HG03103 (cell line): Measurements from ENCODE around the gene FOSL1.

Experiments used
- ATAC-seq: cut with Tn5 transposase; IDR thresholded peaks from one replicate; pipeline ENCODE4 v1.9.1; 2021; ENCODE audit warnings: low read depth; ENCODE audit not compliant: unreplicated experiment

The FOSL1 gene

GRCh38 chr11:65920372-65920802, 20.2 kb upstream of the FOSL1 start:
- no peak for ATAC-seq

- ATAC-seq: peak; percentile 23
These were observed 19.6 kb upstream of the FOSL1 start for GRCh38 chr11:65919573-65920371.

- ATAC-seq: peak; percentile 80
These were observed 19.0 kb upstream of the FOSL1 start, which contains the start of gene DRAP1 for GRCh38 chr11:65919141-65919572. TSS of gene DRAP1 (plus strand) at chr11:65919426. CDS start at chr11:65919502, 76 bp downstream.

- ATAC-seq: peak; percentile 51
These were observed 18.3 kb upstream of the FOSL1 start, which contains the start of gene C11orf68 for GRCh38 chr11:65918211-65919140. TSS of gene C11orf68 (minus strand) at chr11:65919062. CDS start at chr11:65919031, 31 bp downstream.

- no peak for ATAC-seq
These were observed 17.4 kb upstream of the FOSL1 start for GRCh38 chr11:65917434-65918210.

- no peak for ATAC-seq
These were observed 16.9 kb upstream of the FOSL1 start for GRCh38 chr11:65917077-65917433.

GRCh38 chr11:65916391-65916790, 16.2 kb upstream of the FOSL1 start:
- no peak for ATAC-seq

- no peak for ATAC-seq
These were observed 15.6 kb upstream of the FOSL1 start for GRCh38 chr11:65915821-65916251.

GRCh38 chr11:65915101-65915820, 15.1 kb upstream of the FOSL1 start:
- no peak for ATAC-seq

GRCh38 chr11:65912845-65913244, 12.7 kb upstream of the FOSL1 start:
- ATAC-seq: no peak

- no peak for ATAC-seq
These were observed 11.7 kb upstream of the FOSL1 start for GRCh38 chr11:65911682-65912568.

- no peak for ATAC-seq
These were observed 7.7 kb upstream of the FOSL1 start for GRCh38 chr11:65907878-65908277.

- ATAC-seq: no peak
These were observed 6.4 kb upstream of the FOSL1 start for GRCh38 chr11:65906602-65907001.

GRCh38 chr11:65903715-65904114, 3.5 kb upstream of the FOSL1 start:
- no peak for ATAC-seq

- ATAC-seq: no peak
These were observed 2.9 kb upstream of the FOSL1 start for GRCh38 chr11:65903068-65903481.

- ATAC-seq: no peak
These were observed 652 bp upstream of the FOSL1 start for GRCh38 chr11:65900899-65901180.

- no peak for ATAC-seq
These were observed 648 bp downstream of the FOSL1 start for GRCh38 chr11:65899356-65900124.

GRCh38 chr11:65898656-65899355, 1.4 kb downstream of the FOSL1 start:
- ATAC-seq: no peak
